Nucleus accumbens (tissue), 56 donors: ENCODE data around the gene ST6GALNAC5.

Source experiments
- DNase-seq, 56 donors: peaks; one replicate each; lab custom pipeline; 2025; lab: John Stamatoyannopoulos, UW

Gene ST6GALNAC5

DNA sequence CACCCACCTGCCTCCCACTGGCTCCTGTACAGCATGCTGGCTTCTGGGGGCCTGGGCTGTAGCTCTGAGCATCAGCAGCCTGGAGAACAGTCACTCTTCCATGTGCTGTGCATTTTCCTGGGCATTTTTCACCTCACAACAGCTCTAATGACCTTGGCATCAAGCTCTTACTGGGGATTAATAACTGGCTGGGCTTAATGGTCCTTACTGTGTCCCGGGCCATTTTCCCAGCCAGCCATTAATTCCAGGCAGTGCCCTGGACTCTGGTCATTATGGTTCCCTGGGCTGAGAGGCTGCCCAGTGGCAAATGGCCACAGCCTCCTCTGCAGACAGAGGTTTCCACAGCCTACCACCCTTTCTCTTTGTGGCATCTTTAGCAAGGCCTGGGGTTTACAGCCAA, 171.8 kb downstream of the ST6GALNAC5 start:
- DNase-seq, result no peak

DNA sequence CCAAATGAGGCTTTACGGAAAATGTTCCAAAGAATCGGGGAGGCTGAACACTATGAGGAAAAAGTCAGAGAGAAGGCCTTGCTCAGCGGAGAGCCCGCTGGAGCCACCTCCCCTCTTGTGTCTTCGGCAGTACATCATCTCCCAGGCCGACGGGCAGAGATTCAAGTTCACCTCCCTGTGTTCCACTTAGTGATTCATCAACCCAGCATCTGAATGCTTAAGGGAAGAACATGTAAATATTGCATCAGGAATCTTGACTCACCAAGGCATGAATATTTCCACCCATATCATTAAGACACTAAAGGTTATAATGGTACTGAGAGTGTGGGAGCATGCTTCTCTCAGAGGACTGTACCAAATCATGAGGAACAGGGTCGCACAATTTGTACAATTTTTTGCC, 172.5 kb downstream of the ST6GALNAC5 start:
- peak in 25 of 56 donors; percentile 1 to 53 (median 14) for DNase-seq

DNA sequence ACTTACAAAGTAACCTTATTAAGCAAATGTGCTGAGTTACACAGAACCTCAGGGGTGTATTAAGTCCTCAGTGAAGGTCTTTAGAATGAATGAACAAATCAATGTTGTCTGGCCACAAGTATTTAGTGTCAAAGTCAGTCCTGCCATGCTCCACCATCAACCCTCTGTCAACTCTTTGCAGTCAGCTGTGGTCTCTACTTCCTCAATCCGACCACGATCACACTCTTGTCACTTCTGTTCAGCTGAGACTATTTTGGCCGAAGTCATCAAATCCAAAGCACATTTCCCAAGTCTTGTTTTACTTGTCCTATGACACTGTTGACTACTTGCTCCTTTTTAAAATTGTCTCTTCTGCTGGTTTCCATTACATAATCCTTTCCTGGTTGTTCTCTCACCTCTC, 173.5 kb downstream of the ST6GALNAC5 start:
- DNase-seq, result no peak

DNA sequence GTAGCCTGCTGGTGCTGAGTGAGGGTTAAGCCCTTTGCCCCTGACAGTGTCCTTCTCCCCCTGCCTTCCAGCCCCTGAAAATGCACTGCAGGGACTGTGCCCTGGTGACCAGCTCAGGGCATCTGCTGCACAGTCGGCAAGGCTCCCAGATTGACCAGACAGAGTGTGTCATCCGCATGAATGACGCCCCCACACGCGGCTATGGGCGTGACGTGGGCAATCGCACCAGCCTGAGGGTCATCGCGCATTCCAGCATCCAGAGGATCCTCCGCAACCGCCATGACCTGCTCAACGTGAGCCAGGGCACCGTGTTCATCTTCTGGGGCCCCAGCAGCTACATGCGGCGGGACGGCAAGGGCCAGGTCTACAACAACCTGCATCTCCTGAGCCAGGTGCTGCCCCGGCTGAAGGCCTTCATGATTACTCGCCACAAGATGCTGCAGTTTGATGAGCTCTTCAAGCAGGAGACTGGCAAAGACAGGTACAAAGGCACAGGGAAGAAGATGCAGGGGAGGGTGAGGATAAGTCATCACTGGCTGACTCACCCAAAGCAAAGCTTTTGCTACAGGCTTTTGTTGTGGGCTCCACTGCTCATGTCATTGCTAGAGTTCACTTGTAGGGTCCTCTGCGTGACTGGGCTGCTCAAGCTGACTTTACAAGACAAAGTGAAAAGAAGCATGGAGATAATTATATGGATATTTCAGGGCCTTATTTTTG, 177.0 kb downstream of the ST6GALNAC5 start:
- peak in 21 of 56 donors; percentile 6 to 68 (median 31) for DNase-seq

DNA sequence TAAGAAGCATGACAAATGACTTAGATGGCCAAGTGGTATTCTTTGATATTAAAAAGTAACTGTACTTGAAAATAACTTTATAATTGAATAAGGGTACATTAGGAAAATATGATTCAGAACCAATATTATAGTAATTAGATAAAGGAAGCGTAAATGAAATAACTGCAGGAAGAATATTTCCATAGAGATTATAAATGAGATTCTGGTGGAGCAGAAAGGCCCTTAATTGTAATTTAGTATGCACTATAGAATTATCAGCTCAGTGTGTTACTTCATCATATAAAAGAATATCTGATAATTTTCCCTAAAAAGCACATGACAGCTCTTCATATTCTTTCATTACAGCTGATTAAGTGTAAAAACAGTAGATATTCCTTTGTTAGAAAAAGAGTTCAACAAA, 180.3 kb downstream of the ST6GALNAC5 start:
- DNase-seq, result no peak

DNA sequence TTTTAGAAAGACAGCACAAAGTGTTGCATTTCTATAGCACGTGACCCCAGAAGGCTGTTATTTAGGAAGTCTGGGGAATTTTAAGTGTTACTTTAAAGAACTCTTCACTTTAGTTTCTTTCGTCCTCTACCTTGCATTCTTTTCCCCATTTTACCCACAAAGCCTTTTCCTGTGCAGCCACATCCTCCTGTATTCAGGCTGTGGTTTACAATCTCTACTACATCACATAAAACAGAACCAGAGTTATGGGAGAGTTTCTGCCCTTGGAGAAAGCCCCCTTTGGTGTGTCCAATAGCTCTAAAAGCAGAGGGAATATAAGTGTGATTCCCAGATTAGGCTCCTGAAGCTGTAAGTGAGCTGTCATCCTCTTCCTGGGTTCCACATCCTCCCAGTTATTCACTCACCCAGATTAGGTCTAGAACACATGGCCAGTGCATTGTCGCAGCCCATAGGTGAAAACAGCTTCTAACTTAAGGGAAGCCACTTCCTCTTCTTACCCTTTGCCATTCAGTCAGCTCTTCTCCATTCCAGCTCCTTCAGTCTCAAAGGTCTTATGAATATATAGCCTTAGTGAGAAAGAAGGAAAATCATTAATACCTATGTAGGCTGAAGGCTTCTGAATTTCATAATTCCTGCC, 180.8 kb downstream of the ST6GALNAC5 start:
- DNase-seq, result no peak

DNA sequence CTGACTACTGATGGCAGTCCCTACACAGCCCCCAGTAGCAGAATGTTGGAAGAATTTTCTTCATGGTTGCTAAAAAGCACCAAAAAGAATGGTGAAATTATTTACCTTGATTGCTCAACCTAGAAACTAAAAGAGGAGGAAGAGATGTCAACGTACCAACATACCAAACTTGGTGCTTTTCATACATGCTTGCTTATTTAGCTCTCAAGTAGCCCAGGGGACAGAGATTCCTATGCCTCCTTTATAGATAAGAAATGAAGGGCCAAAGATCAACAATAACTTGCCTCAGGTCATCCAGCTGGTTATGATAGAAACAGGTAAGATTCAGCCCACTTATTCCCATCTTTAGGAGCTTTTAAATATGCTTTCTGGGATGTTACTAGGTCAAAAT, 181.3 kb downstream of the ST6GALNAC5 start:
- no peak for DNase-seq

DNA sequence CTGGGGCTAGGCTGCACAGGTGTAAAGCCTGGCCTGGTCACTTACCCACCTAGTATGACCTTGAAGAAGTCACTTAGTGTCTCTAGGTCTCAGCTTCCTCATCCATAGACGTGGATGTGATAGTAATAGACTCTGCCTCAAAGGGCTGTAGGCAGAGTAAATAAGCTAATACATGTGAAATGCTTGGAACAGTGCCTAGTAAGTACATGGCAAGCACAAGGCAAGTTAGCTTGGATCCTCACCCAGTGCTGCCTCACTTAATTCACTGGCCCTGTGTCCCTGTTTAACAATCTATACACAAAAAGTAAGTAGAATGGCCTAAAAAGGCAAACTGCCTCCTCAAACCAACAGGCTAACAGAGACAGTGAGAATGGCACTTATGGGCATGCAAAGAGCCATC, 184.1 kb downstream of the ST6GALNAC5 start:
- DNase-seq, result no peak

DNA sequence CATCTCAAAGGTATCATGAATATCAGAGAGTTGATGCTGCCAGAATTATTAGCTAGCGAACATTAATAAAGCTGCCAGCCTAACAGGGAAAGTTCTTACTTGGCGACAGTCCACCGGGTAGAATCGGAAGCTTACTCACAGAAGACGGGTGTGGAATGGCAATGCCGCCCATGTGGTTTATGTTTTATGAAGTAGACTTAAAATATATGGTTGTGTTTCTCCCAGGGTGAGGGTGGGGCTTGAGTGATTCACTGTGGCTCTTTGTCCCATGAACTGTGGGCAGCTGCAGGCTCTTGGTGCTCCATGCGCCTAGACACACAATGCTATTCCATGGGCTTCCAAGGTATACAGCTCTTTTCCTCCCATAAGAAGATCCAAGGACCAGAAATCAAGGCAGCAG, 189.2 kb downstream of the ST6GALNAC5 start:
- no peak for DNase-seq

DNA sequence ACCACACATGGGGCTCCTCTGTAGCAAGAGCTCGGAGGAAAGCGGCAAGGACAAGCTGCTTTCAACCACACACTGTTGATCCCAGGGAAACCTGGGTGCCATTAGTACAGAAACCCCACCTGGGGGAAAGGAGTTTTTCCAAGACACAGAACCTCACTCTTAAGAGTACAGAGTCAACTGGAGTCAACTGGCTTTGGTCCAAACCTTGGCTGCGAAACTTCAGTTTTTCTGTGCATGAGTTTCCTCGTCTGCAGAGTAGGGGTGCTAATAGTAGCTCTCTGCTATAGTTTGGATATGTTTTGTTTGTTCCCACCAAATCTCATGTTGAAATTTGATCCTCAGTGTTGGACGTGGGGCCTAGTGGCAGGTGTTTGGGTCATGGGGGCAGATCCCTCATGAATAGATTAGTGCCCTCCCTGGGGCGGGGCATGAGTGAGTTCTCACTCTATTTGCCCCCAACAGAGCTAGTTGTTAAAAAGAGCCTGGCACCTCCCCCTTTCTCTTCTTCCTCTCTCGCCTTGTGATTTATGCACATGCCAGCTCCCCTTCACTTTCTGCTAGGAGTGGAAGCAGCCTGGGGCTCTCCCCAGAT, 190.8 kb downstream of the ST6GALNAC5 start:
- DNase-seq, result no peak

DNA sequence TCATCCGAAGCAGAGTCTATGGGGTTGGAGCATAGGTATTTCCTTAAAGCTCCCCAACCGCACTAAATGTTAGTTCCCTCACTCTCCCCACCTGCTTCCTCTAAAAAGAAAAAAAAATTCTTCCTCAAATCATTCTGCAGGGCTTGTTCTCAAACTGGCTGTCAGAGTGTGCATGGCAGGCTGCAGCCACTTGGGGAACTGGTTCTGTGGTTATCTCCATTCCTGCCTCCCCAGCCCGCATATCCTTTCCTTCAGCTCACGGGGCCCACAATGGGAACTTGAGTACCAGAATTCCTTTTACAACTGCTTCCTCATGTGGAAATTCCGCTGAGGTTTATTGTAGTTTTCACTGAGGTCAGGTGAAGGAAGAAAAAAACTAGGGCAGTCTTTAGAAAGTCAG, 192.7 kb downstream of the ST6GALNAC5 start:
- no peak for DNase-seq

DNA sequence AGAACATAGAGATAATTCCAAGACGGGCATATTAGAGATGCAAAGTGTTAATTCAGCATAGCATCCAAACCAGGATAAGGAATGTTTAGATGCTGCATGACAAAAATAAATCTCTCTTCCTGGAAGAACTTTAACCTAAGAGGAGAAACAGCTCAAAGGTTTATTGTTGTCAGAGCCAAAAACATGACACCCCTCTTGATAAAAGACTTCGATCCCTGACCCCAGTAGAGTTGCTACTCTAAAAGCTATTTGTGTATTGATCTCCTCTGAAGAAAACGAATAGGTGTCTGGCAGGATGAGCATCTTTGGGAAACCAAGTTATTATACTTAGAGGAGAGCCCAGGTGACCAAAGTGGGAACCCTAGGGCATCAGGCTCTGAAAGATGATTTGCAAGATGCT, 193.9 kb downstream of the ST6GALNAC5 start:
- DNase-seq, result no peak

DNA sequence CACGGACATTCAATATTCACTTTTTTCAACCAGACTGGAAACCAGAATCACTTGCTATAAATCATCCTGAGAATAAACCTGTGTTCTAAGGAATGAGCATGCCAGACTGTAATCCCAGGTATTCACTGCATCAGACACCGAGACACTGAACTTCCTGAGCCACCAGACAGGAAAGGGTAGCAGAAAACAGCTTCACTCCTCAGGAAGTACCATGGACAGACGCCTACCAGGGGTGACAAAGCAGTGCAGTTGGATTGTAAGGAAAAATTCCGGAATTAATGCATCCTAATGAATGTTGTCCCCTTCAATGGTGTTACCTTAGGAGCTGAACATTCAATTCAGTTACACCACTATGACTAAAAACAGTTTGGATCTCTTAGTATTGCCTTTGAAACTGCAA, 195.8 kb downstream of the ST6GALNAC5 start:
- no peak for DNase-seq

DNA sequence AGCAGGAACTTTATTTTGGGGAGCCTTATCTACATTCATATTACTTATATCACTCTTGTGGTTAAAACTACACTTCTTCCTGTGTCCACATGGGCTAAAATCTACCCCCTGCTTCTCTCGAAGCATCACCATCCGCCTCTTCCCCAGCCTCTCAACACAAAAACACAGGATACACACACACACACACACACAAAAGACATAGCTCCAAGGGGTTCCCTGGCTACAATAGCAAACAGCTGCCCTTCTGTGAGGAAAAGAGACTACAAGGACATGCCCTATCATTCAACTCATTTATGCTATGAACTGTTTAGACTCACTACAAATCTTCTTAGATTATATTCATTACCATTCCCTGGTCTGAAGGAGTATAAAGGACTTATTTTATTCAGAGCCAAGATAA, 197.0 kb downstream of the ST6GALNAC5 start:
- DNase-seq, result no peak

DNA sequence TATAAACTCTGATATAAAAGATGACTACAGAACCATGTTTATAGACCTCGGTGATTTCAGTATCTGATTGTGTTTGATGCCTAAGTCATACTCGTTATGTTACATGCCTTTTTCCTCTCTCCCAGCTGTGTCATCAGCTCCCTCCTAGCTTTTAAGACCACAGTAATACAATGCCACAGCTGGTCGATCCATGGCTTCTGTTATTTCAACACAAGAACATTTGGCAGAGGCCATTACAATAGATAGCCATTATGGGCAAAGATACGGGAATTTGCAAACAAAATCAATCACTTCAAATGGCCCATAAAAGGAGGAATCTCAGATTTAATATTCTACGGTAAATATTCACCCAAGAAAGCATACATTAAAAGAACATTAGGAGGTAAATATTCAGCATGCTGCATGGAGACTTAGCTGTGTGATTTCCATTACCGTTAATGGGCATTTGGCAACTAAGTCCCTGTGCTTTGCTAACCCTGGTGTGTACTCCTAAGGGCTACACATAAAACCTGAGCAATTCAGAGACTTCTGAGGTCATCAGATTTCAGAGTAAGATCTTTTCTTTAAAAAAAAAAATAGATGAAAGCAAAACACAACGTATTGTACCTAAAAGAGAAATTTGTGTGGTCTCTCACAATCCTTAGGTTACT, 198.5 kb downstream of the ST6GALNAC5 start:
- DNase-seq, result no peak

DNA sequence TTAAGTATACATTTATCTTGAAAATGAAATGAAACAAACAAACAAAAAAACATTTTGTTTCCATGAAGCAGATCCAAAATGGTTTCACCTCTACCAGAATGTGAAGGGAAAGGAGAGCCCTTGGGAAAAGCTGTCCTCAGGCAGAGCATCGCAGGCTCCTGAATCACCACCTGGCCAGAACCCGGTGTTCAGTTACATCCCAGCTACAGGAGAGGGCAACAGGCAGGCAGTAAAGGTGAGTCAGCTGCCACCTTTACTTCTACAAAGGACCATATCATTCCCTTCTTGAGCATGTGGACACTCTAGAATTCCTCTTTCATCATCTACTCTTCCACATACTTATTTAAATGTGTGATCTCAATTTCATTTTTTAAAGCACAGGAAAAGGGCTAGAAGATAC, 200.7 kb downstream of the ST6GALNAC5 start:
- DNase-seq, result no peak

DNA sequence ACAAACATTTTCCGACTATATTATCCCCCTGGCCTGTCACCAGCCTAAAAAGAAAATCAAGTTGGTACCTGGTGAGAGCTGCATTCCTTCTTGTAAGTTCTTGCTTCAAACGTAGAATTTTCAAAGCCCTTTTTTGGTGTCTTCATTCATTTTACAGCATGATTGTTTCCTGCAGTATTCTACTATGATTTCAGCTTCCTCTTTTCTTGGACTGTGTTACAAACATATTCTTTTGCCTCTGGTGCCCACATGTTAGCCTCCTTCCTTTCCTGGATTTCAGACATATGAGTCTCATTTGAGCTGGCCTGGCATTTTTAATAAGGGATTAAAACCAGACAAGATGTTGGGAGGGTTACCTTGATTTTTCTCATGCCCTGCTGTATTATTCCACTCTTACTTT, 209.5 kb downstream of the ST6GALNAC5 start:
- no peak for DNase-seq

DNA sequence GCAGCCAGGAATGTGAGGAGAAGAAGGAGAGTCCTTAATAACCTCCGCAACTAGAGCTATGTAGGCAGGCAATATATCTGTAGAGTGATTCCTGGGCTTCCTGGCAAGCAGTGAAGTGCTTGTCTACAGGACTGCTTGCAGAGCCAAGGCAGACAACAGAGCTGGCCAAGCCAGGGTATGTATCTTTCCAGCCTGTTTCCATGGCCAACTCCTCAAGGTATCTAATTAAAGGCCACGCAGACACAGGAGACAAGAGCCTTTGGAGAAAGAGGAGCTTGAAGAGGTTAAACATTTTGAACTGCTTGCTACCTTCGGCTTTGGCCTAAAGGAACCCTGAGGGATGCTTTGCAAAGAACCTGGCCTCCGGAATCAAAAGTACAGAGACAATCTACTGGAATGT, 214.6 kb downstream of the ST6GALNAC5 start:
- DNase-seq, result no peak

DNA sequence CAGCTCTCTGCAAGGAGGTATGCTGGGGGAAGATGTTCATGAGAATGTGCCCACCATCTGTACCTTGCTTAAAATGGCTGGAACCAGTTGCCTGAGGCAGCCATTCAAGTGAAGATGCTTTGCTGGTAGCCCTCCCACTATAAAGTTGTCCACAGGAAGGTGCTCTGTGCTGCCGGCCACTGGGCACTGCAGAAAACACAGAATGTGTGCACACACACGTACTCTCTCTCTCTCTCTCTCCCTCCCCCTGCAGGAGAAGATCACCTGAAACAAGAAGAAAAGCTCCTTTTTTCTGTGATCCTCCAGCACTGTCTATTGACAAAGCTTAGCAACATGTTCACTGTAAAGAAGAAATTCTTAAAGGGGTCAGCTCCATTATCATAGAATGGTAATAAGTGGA, 217.2 kb downstream of the ST6GALNAC5 start:
- no peak for DNase-seq

DNA sequence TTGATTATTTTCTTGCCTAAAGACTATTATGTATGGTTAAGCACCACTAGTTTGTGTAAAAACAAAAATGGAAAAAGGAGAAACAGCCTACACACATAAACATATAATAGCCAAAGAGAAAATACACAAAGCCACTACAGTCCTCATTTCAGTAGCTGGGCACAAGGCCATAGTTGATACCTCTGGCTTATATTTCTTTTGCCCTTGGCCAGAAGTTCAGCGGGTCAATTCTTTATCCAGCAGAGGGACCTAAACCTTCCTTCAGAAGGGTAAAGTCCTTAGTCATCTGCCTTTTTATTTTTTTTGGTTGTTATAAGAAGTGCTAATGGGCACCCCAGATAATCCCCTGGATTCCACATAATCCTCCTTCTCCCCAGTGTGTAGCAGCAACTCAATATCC, 217.8 kb downstream of the ST6GALNAC5 start:
- no peak for DNase-seq

DNA sequence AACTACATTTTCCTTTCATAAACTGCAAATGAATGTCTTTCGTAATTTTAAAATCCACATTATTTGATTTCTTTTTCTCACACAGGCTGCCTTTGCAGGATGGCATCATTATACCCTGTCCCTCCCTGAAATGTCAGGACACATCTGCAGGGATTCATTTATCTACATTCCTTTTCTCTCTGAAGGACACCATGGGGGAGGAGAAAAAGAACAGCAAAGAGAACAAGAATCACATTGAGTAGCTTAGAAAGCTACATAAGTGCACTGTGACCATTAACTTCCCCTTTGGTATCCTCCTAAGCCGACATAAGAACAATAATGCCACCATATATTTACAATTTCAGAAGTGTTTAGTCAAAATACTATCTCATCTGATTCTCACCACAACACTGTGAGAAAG, 222.5 kb downstream of the ST6GALNAC5 start:
- no peak for DNase-seq

DNA sequence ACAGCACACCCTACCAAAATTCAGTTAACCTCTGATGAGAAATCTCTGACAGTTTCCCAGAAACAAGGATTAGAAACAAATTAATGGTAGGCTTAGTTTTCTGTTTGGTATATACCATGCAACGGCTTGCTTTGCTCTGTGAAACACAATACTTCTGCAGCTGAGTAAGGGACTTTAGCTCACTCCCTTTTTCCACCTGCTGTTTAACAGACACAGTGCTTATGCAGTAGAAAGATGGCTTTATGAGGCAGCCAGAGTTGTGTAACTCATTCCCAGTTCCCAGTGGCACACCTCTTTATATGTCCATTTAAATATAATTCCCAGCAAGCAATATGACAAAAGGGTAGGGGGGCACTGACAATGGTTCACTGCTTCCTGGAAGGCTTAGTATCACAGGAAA, 228.0 kb downstream of the ST6GALNAC5 start:
- DNase-seq, result no peak
